Activated CD4-positive, CD25-positive, alpha-beta regulatory T cell treated with anti-CD3 and anti-CD28 coated beads, Interleukin-2, amount 50 U/mL, for 16 hours (primary cell): ENCODE data around the gene BICDL1.

Experiments
- DNase-seq: peaks from one replicate; pipeline ENCODE4 v3.0.0-alpha.2; 2020; ENCODE audit warnings: low read depth, low spot score

Gene BICDL1

GRCh38 chr12:120100630-120101029 lies 111.6 kb downstream of the BICDL1 start:
- DNase-seq = no peak

- DNase-seq = no peak
Observed at GRCh38 chr12:120101182-120101581, 112.1 kb downstream of the BICDL1 start.

GRCh38 chr12:120101617-120102016 lies 112.6 kb downstream of the BICDL1 start:
- DNase-seq = no peak

- DNase-seq = no peak
Observed at GRCh38 chr12:120102189-120103043, 113.4 kb downstream of the BICDL1 start.

GRCh38 chr12:120103044-120103338 lies 114.0 kb downstream of the BICDL1 start:
- DNase-seq = no peak

- DNase-seq = no peak
Observed at GRCh38 chr12:120103371-120103770, 114.3 kb downstream of the BICDL1 start.

GRCh38 chr12:120106151-120106550 lies 117.1 kb downstream of the BICDL1 start:
- no peak for DNase-seq

- DNase-seq = no peak
Observed at GRCh38 chr12:120109570-120110267, 120.7 kb downstream of the BICDL1 start.

GRCh38 chr12:120110550-120111501 lies 121.8 kb downstream of the BICDL1 start:
- DNase-seq = peak; percentile 11

GRCh38 chr12:120115066-120115465 lies 126.0 kb downstream of the BICDL1 start:
- no peak for DNase-seq

GRCh38 chr12:120115692-120116440 lies 126.8 kb downstream of the BICDL1 start:
- DNase-seq = no peak

- no peak for DNase-seq
Observed at GRCh38 chr12:120116441-120116791, 127.4 kb downstream of the BICDL1 start, which contains the start of gene RAB35. Gene RAB35 (minus strand): TSS chr12:120116753. CDS start chr12:120116650, 103 bp downstream.

- peak; percentile 91 for DNase-seq
Observed at GRCh38 chr12:120116792-120117651, 128.0 kb downstream of the BICDL1 start.

GRCh38 chr12:120117961-120118320 lies 128.9 kb downstream of the BICDL1 start:
- DNase-seq = no peak

- no peak for DNase-seq
Observed at GRCh38 chr12:120118321-120119061, 129.5 kb downstream of the BICDL1 start.

- DNase-seq = no peak
Observed at GRCh38 chr12:120119271-120119973, 130.4 kb downstream of the BICDL1 start.

- DNase-seq = no peak
Observed at GRCh38 chr12:120121343-120121742, 132.3 kb downstream of the BICDL1 start.

GRCh38 chr12:120121766-120122293 lies 132.8 kb downstream of the BICDL1 start:
- DNase-seq = no peak

- no peak for DNase-seq
Observed at GRCh38 chr12:120125029-120125428, 136.0 kb downstream of the BICDL1 start.
